IMR-90 (cell line): Measurements from ENCODE around the gene DHCR24. TPM values are rescaled to one million over a fixed set of nuclear protein-coding genes. Genes with fewer than 3 reads are reported as not detected.

Experiments used
- ATAC-seq: fragments of 200-7000 bp; cut with Tn5 transposase; 2 replicates; pipeline ENCODE4 v1.9.1; 2020; ENCODE audit warnings: low read depth, mild to moderate bottlenecking, moderate library complexity
- BruUV-seq: library from RNA; stranded (reverse); fragments of 400-500 nt; replicated peaks from 2 replicates; lab custom pipeline; 2021; lab: Mats Ljungman, UMichigan
- CTCF ChIA-PET: fragments of 300-600 bp; formaldehyde crosslinking; extraction: SDS; loops from one replicate; lab custom pipeline; 2021; ENCODE audit warnings: antibody characterized with exemption; lab: Yijun Ruan, JAX
- POLR2A ChIA-PET: fragments of 300-600 bp; sonication (Branson Sonifier 250); formaldehyde crosslinking; loops from one replicate; lab custom pipeline; 2022; ENCODE audit warnings: antibody characterized with exemption; ENCODE audit not compliant: unreplicated experiment; lab: Charles Lee
- DNase-seq: peaks from one replicate; pipeline ENCODE4 v3.0.0; 2013
- H2AFZ ChIP-seq: replicated peaks from 2 replicates; pipeline ENCODE3; 2013; ENCODE audit warnings: low read length, mild to moderate bottlenecking; ENCODE audit not compliant: poor library complexity
- H2AK5ac ChIP-seq: 2 replicates; pipeline ENCODE4 v1.6.1; 2013; ENCODE audit warnings: low read depth, low read length, inconsistent platforms
- H2AK9ac ChIP-seq: replicated peaks from 2 replicates; pipeline ENCODE3; 2013; ENCODE audit warnings: mild to moderate bottlenecking, low read depth, low read length, moderate library complexity; ENCODE audit not compliant: poor library complexity
- H2BK120ac ChIP-seq: 2 replicates; pipeline ENCODE4 v1.6.1; 2013; ENCODE audit warnings: low read depth, low read length, inconsistent platforms
- H2BK15ac ChIP-seq: 3 replicates; pipeline ENCODE4 v1.6.1; 2013; ENCODE audit warnings: low read depth, low read length, inconsistent platforms
- H2BK20ac ChIP-seq: 2 replicates; pipeline ENCODE4 v1.6.1; 2013; ENCODE audit warnings: low read depth, mild to moderate bottlenecking, inconsistent platforms, low read length, moderate library complexity
- H2BK5ac ChIP-seq: 2 replicates; pipeline ENCODE4 v1.6.1; 2013; ENCODE audit warnings: mild to moderate bottlenecking, low read depth, low read length, inconsistent platforms; ENCODE audit not compliant: poor library complexity, severe bottlenecking
- H3K14ac ChIP-seq: replicated peaks from 2 replicates; pipeline ENCODE4 v1.6.1; 2013; ENCODE audit warnings: low read depth, low read length, inconsistent platforms
- H3K18ac ChIP-seq: 2 replicates; pipeline ENCODE4 v1.6.1; 2013; ENCODE audit warnings: low read depth, low read length, control low read depth
- H3K23ac ChIP-seq: 2 replicates; pipeline ENCODE4 v1.6.1; 2013; ENCODE audit warnings: low read depth, low read length, inconsistent platforms
- H3K27ac ChIP-seq: 2 replicates; pipeline ENCODE4 v1.5.1; 2013; ENCODE audit warnings: mild to moderate bottlenecking, control low read depth, low read length; ENCODE audit not compliant: insufficient read depth
- H3K27me3 ChIP-seq: 2 replicates; pipeline ENCODE4 v1.6.1; 2013; ENCODE audit warnings: low read length; ENCODE audit not compliant: control insufficient read depth, insufficient read depth
- H3K36me3 ChIP-seq: 2 replicates; pipeline ENCODE4 v1.6.1; 2013; ENCODE audit warnings: low read length, mixed read lengths; ENCODE audit not compliant: control insufficient read depth, insufficient read depth
- H3K4ac ChIP-seq: 2 replicates; pipeline ENCODE4 v1.6.1; 2013; ENCODE audit warnings: low read depth, low read length, inconsistent platforms
- H3K4me1 ChIP-seq: 2 replicates; pipeline ENCODE4 v1.6.1; 2013; ENCODE audit warnings: low read length, mixed read lengths; ENCODE audit not compliant: control insufficient read depth, insufficient read depth
- H3K4me2 ChIP-seq: 2 replicates; pipeline ENCODE4 v1.6.1; 2013; ENCODE audit warnings: low read depth, mild to moderate bottlenecking, control low read depth, low read length, moderate library complexity
- H3K4me3 ChIP-seq: 2 replicates; pipeline ENCODE4 v1.5.1; 2013; ENCODE audit warnings: low read depth, mild to moderate bottlenecking, control low read depth, low read length, moderate library complexity; ENCODE audit not compliant: insufficient read depth
- H3K56ac ChIP-seq: 2 replicates; pipeline ENCODE4 v1.6.1; 2013; ENCODE audit warnings: low read length, inconsistent platforms; ENCODE audit not compliant: insufficient read depth; ENCODE audit errors: extremely low read depth
- H3K79me1 ChIP-seq, 2 experiments: 2 replicates each; pipeline ENCODE4 v1.6.1; 2013; ENCODE audit warnings: low read length in 2 of 2, inconsistent platforms in 1 of 2, low read depth in 1 of 2
- H3K9ac ChIP-seq: 2 replicates; pipeline ENCODE4 v1.6.1; 2013; ENCODE audit warnings: low read depth, low read length, control low read depth
- H3K9me1 ChIP-seq: 2 replicates; pipeline ENCODE4 v1.6.1; 2013; ENCODE audit warnings: low read length, inconsistent platforms; ENCODE audit not compliant: insufficient read depth
- H3K9me3 ChIP-seq: 2 replicates; pipeline ENCODE4 v1.6.1; 2013; ENCODE audit warnings: low read length; ENCODE audit not compliant: control insufficient read depth, insufficient read depth
- H4K20me1 ChIP-seq: 2 replicates; pipeline ENCODE4 v1.6.1; 2013; ENCODE audit warnings: low read length, inconsistent platforms; ENCODE audit not compliant: insufficient read depth
- H4K5ac ChIP-seq: 2 replicates; pipeline ENCODE4 v1.6.1; 2013; ENCODE audit warnings: mild to moderate bottlenecking, low read depth, low read length, control low read depth
- H4K8ac ChIP-seq, 2 experiments: 2 replicates each; pipeline ENCODE4 v1.6.1; 2013; ENCODE audit warnings: low read depth in 2 of 2, low read length in 2 of 2, control low read depth in 1 of 2, inconsistent platforms in 1 of 2
- H4K91ac ChIP-seq: 2 replicates; pipeline ENCODE4 v1.6.1; 2013; ENCODE audit warnings: low read depth, low read length, inconsistent platforms; ENCODE audit not compliant: insufficient read depth
- ELK1 ChIP-seq: fragments of 150-350 bp; IDR thresholded peaks from 2 replicates; pipeline ENCODE4 v1.6.1; 2016; ENCODE audit warnings: low read depth, mild to moderate bottlenecking, low read length, moderate library complexity, borderline replicate concordance
- FOS ChIP-seq: fragments of 150-350 bp; IDR thresholded peaks from 2 replicates; pipeline ENCODE4 v1.6.1; 2016; ENCODE audit warnings: low read depth, low read length
- MAFK ChIP-seq: IDR thresholded peaks from 2 replicates; pipeline ENCODE4 v1.6.1; 2012; ENCODE audit warnings: low read depth, low read length, improper control_type of control experiment
- MAZ ChIP-seq: IDR thresholded peaks from 2 replicates; pipeline ENCODE4 v1.6.1; 2012; ENCODE audit warnings: low read depth, mild to moderate bottlenecking, low read length, improper control_type of control experiment, moderate library complexity, borderline replicate concordance
- MXI1 ChIP-seq: IDR thresholded peaks from 2 replicates; pipeline ENCODE4 v1.6.1; 2012; ENCODE audit warnings: low read depth, mild to moderate bottlenecking, low read length, moderate library complexity, borderline replicate concordance
- NFE2L2 ChIP-seq: fragments of 150-350 bp; IDR thresholded peaks from 2 replicates; pipeline ENCODE4 v1.6.1; 2016; ENCODE audit warnings: low read depth, mild to moderate bottlenecking, low read length
- RCOR1 ChIP-seq: IDR thresholded peaks from 2 replicates; pipeline ENCODE4 v1.6.1; 2012; ENCODE audit warnings: mild to moderate bottlenecking, low read length, improper control_type of control experiment; ENCODE audit not compliant: insufficient replicate concordance
- SMC3 ChIP-seq: fragments of 150-350 bp; IDR thresholded peaks from 2 replicates; pipeline ENCODE4 v1.6.1; 2016; ENCODE audit warnings: low read depth, mild to moderate bottlenecking, antibody characterized with exemption, low read length, moderate library complexity
- WGBS, 2 experiments: methylation state at CpG; one replicate each; pipeline versions ENCODE4 v1.1.5 to v1.1.7; 2013; ENCODE audit warnings: missing lambda C conversion rate in 2 of 2; ENCODE audit not compliant: insufficient read length in 1 of 2; ENCODE audit errors: extremely low coverage in 2 of 2; 5-methylcytosine and 5-hydroxymethylcytosine counted together
- dilution Hi-C: fragments of 300-500 bp; cut with HindIII; formaldehyde crosslinking; loops from one replicate; pipeline ENCODE4 v1.14.3; 2018; ENCODE audit warnings: low sequenced_read_pairs; ENCODE audit not compliant: unreplicated experiment
- in situ Hi-C: fragments of 300-500 bp; cut with MboI; formaldehyde crosslinking; loops from 3 replicates; pipeline ENCODE4 v1.14.3; 2019; ENCODE audit warnings: low sequenced_read_pairs, inconsistent platforms, mixed read lengths
- intact Hi-C: fragments of 100-400 bp; cut with micrococcal nuclease; formaldehyde crosslinking; loops from 2 replicates; pipeline ENCODE4 v1.10.0; 2022
- polyA plus RNA-seq, 3 experiments: library from polyadenylated mRNA; depleted of rRNA; stranded (reverse); fragments of >200 nt; gene quantifications; 2 replicates each; pipeline ENCODE4 v1.2.3, GENCODE V29; 2012; ENCODE audit warnings: low replicate concordance in 1 of 3
- total RNA-seq: library from RNA; depleted of rRNA; stranded (reverse); fragments of >200 nt; gene quantifications from 2 replicates; pipeline ENCODE4 v1.2.3, GENCODE V29; 2012

Gene DHCR24
- total and polyA plus RNA-seq, 2 of the 4 experiments (the other 2 are of a cell fraction): 130 to 194 TPM

- Histone ChIP-seq H2BK120ac (no peak overlapping the region), H4K5ac (no peak overlapping the region), H3K23ac (no peak overlapping the region), H2BK15ac (no peak overlapping the region), H4K91ac (no peak overlapping the region), H3K9me1 (no peaks in the 10 kb centered on the region), H4K8ac (no peak overlapping the region), H3K4ac (no peak overlapping the region), H3K9me3 (no peaks in the 10 kb centered on the region), H4K20me1 (no peaks in the 10 kb centered on the region), H3K79me1 (no peaks in the 10 kb centered on the region), H3K18ac (no peak overlapping the region), H2BK5ac (no peak overlapping the region), H2AK5ac (no peak overlapping the region), H3K4me2 (no peak overlapping the region), H3K36me3 (no peaks in the 10 kb centered on the region), H3K27ac (no peak overlapping the region), H2AFZ (no peak overlapping the region), H2AK9ac (no peak overlapping the region), H2BK20ac (no peak overlapping the region), H3K4me1 (no peaks in the 10 kb centered on the region), H3K4me3 (no peak overlapping the region), H3K9ac (no peak overlapping the region), H3K27me3 (peaks cover 23% of the 10 kb centered on the region), H3K56ac (no peak overlapping the region), H3K14ac (no peak overlapping the region)
- CTCF ChIA-PET: no interaction called here
- no TSS peak for BruUV-seq
- intact Hi-C loops (no loop called here), dilution Hi-C loops (no loop called here), in situ Hi-C loops (no loop called here)
- 0% methylated on average over 1 of the region's 2 CpGs; no CpG with 5 or more reads in 1 of the 2 experiments for WGBS, 2 experiments
- POLR2A ChIA-PET: no interaction called here
- DNase-seq (no peak), ATAC-seq (no peak)
- TF ChIP-seq FOS (no peak), NFE2L2 (no peak), SMC3 (no peak), ELK1 (no peak), MXI1 (no peak), RCOR1 (no peak), MAFK (no peak), MAZ (no peak)
These were observed 47.2 kb downstream of the DHCR24 start for GRCh38 chr1:54839824-54840223.
